Esophagus muscularis mucosa (tissue), 4 donors: ENCODE data around the gene NSRP1.

Experiments
- CTCF ChIP-seq, 3 experiments: fragments of 200-600 bp in 2 of 3; fragments of 450-650 bp in 1 of 3; sonication (generic) in 2 of 3; IDR thresholded peaks; one replicate each; pipeline ENCODE4 v1.5.1; 2017 to 2019; ENCODE audit warnings: antibody characterized with exemption in 3 of 3, mild to moderate bottlenecking in 2 of 3, moderate library complexity in 1 of 3
- EP300 ChIP-seq: sonication (generic); formaldehyde crosslinking; IDR thresholded peaks from one replicate; pipeline ENCODE4 v1.6.1; 2017; ENCODE audit warnings: antibody characterized with exemption
- POLR2AphosphoS5 ChIP-seq, 2 donors: sonication (generic); formaldehyde crosslinking; IDR thresholded peaks; one replicate each; pipeline ENCODE4 v1.6.1; 2017; ENCODE audit warnings: antibody characterized with exemption in 2 of 2

GRCh38 chr17:30101686-30102390 is 14.8 kb upstream of the NSRP1 start:
- TF ChIP-seq CTCF (IDR thresholded peaks at IDR 0.05) (no peak), POLR2AphosphoS5 (IDR thresholded peaks at IDR 0.05) (no peak), EP300 (no peak)
